ENCODE measurements around the gene GYG2.
"Not testable (repeated sequence)": the region's sequence is repeated elsewhere in the genome, so short reads cannot be mapped to it uniquely, and the experiment has no call there.

Gene GYG2

GRCh38 chrX:2874222-2875135, 45.7 kb downstream of the GYG2 start:
- no peak for DNase-seq

GRCh38 chrX:2875136-2875481, 46.4 kb downstream of the GYG2 start:
- DNase-seq, result no peak

DNA sequence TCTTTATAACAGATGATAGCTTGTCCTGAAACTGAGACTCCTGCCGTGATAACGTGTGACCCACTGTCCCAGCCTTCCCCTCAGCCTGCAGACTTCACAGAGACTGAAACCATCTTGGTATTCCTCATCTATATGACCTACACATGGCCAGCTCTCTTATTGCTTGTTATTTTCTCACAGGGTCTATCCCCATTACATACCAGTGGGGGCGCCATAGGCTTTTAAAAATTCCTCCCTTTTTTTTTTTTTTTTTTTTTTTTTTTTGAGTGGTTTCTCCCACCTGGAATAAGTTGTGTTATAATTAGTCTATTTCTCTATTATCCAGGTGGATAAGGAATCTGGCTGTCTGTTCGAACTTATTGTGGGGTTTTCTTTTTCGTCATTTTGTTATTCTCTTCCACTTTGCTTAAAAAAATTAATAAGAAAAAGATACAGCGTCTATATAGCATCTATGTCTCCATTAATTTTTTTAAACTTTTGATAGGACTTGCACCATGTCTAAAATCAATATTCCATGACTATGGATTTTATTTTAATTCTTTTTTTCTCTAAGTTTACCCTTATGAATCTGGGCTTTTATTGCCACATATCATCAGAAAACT, 47.2 kb downstream of the GYG2 start:
- DNase-seq, result no peak

DNA sequence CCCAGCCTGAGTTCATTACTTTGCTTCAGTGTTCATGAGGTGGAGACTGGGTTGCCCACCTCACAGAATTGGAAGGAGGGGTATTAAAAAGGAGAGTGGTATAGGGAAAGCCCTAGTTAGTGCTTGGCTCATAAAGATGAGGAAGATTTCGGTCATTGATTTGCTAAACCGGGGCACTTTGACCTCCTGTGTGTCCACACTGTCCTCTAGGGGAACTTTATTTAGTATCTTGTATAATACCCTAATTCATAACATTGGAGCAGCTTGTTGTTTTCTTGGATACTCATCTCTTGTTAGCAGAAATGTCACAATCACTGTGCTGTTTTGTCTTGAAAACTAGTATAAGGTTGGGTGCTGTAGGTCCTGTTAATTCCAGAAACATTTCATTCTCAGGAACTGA, 49.8 kb downstream of the GYG2 start:
- DNase-seq, result no peak

GRCh38 chrX:2879670-2880069, 50.9 kb downstream of the GYG2 start:
- DNase-seq, result no peak

DNA sequence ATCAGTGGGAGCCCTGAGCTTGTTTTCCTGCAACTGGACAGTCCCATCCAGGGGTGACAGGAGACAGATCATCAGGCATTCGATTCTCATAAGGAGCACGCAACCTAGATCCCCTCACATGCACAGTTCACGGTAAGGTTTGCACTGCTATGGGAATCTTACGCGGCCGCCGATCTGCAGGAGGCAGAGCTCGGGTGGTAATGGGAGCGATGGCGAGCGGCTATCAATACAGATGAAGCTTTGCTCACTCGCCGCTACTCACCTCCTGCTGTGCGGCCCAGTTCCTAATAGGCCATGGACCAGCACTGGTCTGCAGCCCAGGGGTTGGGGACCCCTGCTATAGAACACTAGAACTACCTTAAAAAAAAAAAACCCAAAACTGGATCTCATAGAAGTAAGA, 55.0 kb downstream of the GYG2 start:
- DNase-seq, result no peak

DNA sequence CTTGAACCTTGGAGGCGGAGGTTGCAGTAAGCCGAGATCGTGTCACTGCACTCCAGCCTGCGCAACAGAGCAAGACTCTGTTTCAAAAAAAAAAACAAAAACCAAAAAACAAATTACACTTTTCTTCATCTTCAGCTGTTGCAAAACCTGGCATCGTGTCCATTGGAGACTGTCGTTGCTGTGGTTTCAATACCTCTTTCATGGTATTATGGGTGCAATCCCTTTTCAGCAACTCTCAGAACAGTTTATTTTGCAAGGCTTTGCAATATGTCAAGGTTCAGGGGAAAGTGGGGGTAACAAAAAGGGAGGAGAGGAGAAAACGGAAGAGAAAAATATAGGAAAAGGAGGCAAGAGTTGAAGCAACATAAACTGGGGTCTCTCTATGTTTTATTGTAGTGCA, 59.6 kb downstream of the GYG2 start:
- no peak for DNase-seq

DNA sequence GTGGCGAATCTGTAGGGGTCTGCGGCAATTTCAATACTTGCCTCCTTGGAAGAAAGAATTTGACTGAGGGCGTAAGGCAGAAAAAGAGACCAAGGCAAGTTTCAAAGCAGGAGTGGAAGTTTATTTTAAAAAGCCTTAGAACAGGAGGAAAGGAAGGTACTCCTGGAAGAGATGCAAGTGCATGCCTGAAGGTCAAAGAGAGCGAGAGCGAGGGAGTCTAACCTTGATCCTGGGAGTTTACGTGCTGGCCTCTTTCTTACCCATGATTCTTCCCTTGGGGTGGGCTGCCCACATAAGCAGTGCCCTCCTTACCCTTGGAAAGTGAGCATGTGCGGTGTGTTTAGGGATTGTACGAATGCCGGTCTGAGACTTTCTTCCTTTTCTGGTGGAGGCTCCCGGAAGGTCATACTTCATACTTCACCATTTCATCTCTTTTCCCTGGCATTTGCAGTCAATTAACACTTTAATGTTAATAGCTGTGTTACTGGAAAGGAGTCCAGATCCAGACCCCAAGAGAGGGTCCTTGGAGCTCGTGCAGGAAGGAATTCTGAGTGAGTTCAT, 60.4 kb downstream of the GYG2 start:
- no peak for DNase-seq

DNA sequence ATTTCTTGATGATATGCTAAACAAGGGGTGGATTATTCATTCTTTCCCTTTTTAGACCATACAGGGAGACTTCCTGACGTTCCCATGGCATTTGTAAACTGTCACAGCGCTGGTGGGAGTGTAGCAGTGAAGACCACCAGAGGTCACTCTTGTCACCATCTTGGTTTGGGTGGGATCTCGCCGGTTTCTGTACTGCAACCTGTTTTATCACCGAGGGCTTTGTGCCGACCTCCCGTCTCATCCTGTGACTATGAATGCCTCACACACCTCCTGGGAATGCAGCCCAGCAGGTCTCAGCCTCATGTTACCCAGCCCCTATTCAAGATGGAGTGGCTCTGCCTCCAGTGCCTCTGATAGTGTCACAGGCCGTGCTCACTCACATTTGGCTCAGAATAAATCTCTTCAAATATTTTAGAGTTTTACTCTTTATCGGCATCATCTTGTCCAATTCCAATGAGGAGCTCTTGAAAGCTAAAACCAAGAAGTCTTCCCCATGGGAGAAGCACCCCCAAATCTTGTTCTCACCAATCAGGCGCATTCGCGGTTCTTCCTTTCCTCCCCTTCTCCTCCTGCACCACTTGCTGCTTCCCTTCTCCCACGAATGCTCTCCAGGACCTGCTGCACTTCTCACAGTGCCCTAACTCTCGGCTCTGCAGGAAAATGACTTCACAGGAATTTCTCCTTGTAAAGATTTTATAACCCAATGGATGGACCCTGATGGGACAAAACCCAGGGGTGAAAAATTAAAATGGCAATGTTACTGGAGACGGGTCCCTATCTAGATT, 61.2 kb downstream of the GYG2 start:
- DNase-seq, result not testable (repeated sequence)

- not testable (repeated sequence) for DNase-seq
Measured at GRCh38 chrX:2890536-2891460, 62.1 kb downstream of the GYG2 start.

DNA sequence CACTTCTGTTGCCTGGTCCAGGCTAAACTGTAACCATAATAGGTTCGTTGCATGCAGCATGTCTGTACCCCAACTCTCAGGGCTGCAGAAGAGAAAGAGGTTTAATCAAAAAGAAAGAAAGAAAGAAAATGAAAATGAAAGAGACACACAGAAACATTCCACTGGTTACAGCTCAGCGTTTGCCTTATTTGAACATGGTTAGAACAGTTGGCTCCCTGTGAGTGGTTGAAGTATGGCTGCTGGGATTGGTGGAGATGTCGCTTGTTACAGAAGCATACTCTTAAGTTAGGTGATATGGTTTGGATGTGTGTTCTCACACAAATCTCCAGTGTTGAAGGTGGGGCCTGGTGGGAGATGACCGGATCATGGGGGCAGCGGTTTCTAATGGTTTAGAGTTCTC, 64.1 kb downstream of the GYG2 start:
- no peak for DNase-seq

GRCh38 chrX:2894885-2895292, 66.2 kb downstream of the GYG2 start:
- no peak for DNase-seq

DNA sequence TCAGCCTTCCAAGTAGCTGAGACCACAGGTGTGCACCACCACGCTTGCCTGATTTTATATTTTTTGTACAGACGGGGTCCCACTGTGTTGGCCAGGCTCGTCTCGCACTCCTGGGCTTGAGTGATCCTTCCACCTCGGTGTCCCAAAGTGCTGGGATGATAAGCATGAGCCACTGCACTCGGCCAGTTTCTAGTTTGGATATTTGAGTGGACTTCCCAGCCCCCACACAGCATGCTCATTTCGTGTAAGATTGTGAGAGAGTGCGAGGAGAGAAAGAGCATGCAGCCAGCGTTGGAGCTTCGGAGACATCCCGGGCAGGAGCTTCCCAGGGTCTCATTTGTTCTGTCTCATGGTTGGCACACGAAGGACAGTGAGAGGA, 68.6 kb downstream of the GYG2 start:
- DNase-seq, result no peak

- not testable (repeated sequence) for DNase-seq
Measured at GRCh38 chrX:2897690-2898623, 69.2 kb downstream of the GYG2 start.

DNA sequence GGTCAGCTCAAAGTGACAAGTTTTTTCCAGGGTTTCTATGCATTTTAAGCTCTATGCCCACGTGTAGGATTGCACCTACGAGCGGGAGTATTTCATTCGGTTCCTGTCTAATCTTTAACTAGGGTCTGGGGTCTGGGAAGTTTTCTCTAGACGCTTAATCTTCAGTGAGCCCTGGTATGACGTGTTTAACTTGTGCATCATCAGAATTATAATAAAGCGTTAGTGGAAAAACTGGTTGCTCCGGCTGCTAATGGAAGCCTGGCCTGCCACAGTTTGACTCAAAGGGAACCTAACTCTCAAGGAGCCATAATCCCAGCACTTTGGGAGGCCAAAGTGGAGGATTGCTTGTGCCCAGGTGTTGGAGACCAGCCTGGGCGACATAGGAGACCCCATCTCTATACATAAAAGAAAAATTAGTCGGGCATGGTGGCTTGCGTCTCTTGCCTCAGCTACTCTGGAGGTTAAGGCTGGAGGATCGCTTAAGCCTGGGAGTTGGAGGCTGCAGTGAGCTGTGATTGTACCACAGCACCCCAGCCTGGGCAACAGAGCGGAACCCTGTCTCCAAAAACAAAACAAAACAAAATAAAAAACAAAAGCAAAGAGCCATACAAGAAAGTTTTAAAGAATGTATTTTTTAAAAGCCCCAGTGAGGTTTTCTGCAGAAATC, 70.2 kb downstream of the GYG2 start:
- DNase-seq, result no peak

DNA sequence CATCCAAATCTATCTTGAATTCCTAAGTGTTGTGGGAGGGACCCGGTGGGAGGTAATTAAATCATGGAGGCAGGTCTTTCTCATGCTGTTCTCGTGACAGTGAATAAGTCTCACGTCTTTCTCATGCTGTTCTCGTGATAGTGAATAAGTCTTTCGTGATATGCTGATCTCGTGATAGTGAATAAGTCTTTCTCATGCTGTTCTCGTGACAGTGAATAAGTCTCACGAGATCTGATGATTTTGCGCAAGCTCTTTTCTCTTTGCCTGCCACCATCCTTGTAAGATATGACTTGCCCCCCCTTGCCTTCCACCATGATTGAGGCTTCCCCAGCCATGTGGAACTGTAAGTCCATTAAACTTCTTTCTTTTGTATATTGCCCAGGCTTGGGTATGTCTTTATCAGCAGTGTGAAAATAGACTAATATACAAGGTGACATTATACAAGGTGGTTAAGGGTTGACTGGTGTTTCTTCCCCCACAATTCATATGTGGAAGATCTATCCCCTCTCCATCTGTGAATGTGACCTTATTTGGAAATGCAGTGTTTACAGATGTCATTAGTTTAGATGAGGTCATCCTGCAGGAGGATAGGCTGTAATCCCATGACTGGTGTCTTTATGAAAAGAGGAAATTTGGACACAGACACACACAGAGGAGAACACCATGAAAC, 72.8 kb downstream of the GYG2 start:
- DNase-seq, result no peak

GRCh38 chrX:2902841-2903240, 74.1 kb downstream of the GYG2 start:
- DNase-seq, result no peak

- DNase-seq, result no peak
Measured at GRCh38 chrX:2903366-2903765, 74.6 kb downstream of the GYG2 start.

DNA sequence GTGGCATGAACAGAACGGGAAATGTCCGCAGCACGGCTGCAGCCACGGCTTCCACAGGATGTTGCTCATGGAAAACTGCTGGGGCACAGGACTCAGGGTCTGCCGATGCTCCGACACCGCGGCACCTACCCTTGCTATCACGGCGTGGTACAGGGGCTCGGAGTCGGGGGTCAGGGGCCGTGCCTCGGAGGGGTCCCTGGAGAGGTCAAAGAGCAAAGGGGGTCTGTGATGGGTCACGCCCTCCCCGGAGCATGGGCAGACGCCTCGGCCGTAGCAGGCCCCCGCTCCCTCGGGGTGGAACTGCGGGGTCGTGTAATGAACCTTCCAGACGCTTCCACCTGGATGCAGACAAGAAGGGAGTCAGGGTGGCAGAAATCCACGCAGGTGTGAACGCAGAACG, 78.6 kb downstream of the GYG2 start:
- DNase-seq, result no peak

DNA sequence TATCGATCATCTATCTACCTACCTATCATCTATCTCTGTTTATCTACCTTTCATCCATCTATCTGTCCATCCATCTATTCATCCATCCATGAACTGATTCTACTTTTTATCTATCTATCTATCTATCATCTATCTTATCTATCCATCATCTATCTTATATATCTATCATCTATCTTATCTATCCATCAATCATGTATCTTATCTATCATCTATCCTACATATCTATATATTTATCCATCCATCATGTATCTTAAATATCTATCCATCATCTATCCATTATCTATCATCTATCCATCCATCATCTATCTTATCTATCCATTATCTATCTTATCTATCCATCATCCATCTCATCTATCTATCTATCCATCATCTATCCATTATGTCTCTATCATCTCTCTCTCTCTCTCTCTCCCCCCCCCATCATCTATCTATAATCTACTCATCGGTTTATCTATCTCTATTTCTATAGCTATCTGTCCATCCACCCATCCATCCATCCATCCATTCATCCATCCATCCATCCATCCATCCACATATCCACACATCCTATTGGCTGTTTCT, 79.5 kb downstream of the GYG2 start:
- no peak for DNase-seq
